ENCODE results near the gene KRTAP15-1. TPM values are rescaled to one million over a fixed set of nuclear protein-coding genes. Genes with fewer than 3 reads are reported as not detected.

Gene KRTAP15-1
- total and polyA plus RNA-seq, 2 experiments from 2014 or later = not detected

DNA sequence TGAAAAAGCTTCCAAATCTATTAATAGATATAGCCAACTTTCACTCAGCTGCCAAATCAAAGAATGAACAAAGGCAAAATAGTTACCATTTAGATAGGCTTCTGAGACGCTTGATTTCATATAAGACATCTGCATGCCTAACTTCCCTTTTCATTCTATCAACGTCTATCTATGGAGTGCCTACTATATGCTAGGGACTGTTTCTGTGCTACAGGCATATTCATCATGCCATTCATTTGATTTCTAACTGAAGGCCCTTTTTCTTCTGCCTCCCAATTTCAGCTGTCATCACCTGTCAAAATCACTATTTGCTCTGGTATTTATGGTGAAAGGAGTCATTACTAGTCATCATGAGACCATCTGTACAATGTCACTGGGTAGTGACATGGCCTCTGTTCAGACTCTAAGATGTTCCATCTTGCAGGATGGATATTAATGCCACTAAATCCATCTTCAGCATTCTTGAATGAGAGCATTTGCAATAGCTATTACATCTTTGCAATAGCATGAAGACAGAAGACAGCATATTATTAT is 48.5 kb upstream of the KRTAP15-1 start (continued):
- no peak for TF ChIP-seq ZNF114 (CRISPR knock-in tag; IDR thresholded peaks at IDR 0.05)
- TF ChIP-seq JUNB (IDR thresholded peaks at IDR 0.05; ENCODE audit: unreplicated experiment) = no peak

DNA sequence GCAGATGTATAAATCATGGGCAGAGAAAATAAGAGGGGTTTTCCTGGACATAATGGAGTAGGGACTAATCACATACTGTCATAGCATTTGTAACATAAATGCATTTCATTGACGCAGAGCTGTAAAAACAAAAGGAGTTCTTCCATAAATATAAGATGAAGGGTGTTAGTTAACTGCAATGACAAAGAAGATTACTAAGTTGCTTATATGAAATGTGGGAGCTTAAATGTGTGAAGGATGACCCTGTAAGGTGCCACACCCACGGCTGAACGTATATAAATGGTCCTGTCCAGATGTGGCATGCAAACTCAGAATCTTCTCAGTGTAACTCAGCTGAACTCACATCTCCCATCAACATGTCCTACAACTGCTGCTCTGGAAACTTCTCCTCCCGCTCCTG is 44.3 kb upstream of the KRTAP15-1 start, which contains the start of gene KRTAP13-1:
TSS of gene KRTAP13-1 (plus strand) at position 301 of the 400 bp plus-strand sequence. CDS start at position 357, 56 bp downstream.
- H3K4me3 Mint-ChIP-seq = no peak within 1 kb of the TSS
- Histone ChIP-seq H3K27me3 (ENCODE audit: insufficient read depth) (no peaks in the 10 kb centered on the region), H3K36me3 (ENCODE audit: insufficient read depth) (no peaks in the 10 kb centered on the region), H4K20me1 (replicated peaks; ENCODE audit: insufficient read depth) (no peaks in the 10 kb centered on the region), H3K4me2 (no peak within 1 kb of the TSS), H3K4me1 (ENCODE audit: insufficient read depth) (no peaks in the 10 kb centered on the region), H3K4me3 (no peak within 1 kb of the TSS), H3K9me2 (ENCODE audit: insufficient read depth) (no peaks in the 10 kb centered on the region), H2AFZ (no peak within 1 kb of the TSS), H3K27ac (ENCODE audit: low read depth) (no peak within 1 kb of the TSS), H3K79me2 (replicated peaks; ENCODE audit: insufficient read depth) (no peaks in the 10 kb centered on the region), H3F3A (replicated peaks; ENCODE audit: low read depth) (no peaks in the 10 kb centered on the region)
- H3K27me3 Mint-ChIP-seq (ENCODE audit: insufficient read depth, low read depth, poor library complexity) = peaks cover 2% of the 10 kb centered on the region
- H3K36me3 Mint-ChIP-seq (ENCODE audit: low read depth) = no peaks in the 10 kb centered on the region
- peak within 1 kb of the TSS; percentile 46; the same call in 1 of the 2 replicates for H3K27ac Mint-ChIP-seq
- DNase-seq (ENCODE audit: low spot score) (no peak), ATAC-seq (no peak)
- no peaks in the 10 kb centered on the region for H3K4me1 Mint-ChIP-seq
- peaks cover 4% of the 10 kb centered on the region; the same call in 2 of the 3 replicates for H3K9me3 Mint-ChIP-seq
- TF ChIP-seq, protein P1, sequence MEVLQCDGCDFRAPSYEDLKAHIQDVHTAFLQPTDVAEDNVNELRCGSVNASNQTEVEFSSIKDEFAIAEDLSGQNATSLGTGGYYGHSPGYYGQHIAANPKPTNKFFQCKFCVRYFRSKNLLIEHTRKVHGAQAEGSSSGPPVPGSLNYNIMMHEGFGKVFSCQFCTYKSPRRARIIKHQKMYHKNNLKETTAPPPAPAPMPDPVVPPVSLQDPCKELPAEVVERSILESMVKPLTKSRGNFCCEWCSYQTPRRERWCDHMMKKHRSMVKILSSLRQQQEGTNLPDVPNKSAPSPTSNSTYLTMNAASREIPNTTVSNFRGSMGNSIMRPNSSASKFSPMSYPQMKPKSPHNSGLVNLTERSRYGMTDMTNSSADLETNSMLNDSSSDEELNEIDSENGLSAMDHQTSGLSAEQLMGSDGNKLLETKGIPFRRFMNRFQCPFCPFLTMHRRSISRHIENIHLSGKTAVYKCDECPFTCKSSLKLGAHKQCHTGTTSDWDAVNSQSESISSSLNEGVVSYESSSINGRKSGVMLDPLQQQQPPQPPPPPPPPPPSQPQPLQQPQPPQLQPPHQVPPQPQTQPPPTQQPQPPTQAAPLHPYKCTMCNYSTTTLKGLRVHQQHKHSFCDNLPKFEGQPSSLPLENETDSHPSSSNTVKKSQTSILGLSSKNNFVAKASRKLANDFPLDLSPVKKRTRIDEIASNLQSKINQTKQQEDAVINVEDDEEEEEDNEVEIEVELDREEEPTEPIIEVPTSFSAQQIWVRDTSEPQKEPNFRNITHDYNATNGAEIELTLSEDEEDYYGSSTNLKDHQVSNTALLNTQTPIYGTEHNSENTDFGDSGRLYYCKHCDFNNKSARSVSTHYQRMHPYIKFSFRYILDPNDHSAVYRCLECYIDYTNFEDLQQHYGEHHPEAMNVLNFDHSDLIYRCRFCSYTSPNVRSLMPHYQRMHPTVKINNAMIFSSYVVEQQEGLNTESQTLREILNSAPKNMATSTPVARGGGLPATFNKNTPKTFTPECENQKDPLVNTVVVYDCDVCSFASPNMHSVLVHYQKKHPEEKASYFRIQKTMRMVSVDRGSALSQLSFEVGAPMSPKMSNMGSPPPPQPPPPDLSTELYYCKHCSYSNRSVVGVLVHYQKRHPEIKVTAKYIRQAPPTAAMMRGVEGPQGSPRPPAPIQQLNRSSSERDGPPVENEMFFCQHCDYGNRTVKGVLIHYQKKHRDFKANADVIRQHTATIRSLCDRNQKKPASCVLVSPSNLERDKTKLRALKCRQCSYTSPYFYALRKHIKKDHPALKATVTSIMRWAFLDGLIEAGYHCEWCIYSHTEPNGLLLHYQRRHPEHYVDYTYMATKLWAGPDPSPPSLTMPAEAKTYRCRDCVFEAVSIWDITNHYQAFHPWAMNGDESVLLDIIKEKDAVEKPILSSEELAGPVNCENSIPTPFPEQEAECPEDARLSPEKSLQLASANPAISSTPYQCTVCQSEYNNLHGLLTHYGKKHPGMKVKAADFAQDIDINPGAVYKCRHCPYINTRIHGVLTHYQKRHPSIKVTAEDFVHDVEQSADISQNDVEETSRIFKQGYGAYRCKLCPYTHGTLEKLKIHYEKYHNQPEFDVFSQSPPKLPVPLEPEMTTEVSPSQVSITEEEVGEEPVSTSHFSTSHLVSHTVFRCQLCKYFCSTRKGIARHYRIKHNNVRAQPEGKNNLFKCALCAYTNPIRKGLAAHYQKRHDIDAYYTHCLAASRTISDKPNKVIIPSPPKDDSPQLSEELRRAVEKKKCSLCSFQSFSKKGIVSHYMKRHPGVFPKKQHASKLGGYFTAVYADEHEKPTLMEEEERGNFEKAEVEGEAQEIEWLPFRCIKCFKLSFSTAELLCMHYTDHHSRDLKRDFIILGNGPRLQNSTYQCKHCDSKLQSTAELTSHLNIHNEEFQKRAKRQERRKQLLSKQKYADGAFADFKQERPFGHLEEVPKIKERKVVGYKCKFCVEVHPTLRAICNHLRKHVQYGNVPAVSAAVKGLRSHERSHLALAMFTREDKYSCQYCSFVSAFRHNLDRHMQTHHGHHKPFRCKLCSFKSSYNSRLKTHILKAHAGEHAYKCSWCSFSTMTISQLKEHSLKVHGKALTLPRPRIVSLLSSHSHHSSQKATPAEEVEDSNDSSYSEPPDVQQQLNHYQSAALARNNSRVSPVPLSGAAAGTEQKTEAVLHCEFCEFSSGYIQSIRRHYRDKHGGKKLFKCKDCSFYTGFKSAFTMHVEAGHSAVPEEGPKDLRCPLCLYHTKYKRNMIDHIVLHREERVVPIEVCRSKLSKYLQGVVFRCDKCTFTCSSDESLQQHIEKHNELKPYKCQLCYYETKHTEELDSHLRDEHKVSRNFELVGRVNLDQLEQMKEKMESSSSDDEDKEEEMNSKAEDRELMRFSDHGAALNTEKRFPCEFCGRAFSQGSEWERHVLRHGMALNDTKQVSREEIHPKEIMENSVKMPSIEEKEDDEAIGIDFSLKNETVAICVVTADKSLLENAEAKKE (CRISPR knock-in tag; IDR thresholded peaks at IDR 0.05) = no peak
- TF ChIP-seq NANOG (IDR thresholded peaks at IDR 0.05; ENCODE audit: borderline replicate concordance) (no peak), EZH2 (IDR thresholded peaks at IDR 0.05; ENCODE audit: low read depth, unreplicated experiment) (no peak), ZNF331 (CRISPR knock-in tag; IDR thresholded peaks at IDR 0.05; ENCODE audit: low read depth) (no peak), ZNF114 (CRISPR knock-in tag; IDR thresholded peaks at IDR 0.05) (no peak), CREB1 (CRISPR knock-in tag; IDR thresholded peaks at IDR 0.05; ENCODE audit: low read depth) (no peak), POLR2AphosphoS5 (IDR thresholded peaks at IDR 0.05; ENCODE audit: low read depth) (no peak), JUNB (IDR thresholded peaks at IDR 0.05; ENCODE audit: unreplicated experiment) (no peak), EZH2phosphoT487 (IDR thresholded peaks at IDR 0.05; ENCODE audit: unreplicated experiment) (no peak), STAT1 (IDR thresholded peaks at IDR 0.05; ENCODE audit: unreplicated experiment) (no peak)
- TF ChIP-seq, protein P2, sequence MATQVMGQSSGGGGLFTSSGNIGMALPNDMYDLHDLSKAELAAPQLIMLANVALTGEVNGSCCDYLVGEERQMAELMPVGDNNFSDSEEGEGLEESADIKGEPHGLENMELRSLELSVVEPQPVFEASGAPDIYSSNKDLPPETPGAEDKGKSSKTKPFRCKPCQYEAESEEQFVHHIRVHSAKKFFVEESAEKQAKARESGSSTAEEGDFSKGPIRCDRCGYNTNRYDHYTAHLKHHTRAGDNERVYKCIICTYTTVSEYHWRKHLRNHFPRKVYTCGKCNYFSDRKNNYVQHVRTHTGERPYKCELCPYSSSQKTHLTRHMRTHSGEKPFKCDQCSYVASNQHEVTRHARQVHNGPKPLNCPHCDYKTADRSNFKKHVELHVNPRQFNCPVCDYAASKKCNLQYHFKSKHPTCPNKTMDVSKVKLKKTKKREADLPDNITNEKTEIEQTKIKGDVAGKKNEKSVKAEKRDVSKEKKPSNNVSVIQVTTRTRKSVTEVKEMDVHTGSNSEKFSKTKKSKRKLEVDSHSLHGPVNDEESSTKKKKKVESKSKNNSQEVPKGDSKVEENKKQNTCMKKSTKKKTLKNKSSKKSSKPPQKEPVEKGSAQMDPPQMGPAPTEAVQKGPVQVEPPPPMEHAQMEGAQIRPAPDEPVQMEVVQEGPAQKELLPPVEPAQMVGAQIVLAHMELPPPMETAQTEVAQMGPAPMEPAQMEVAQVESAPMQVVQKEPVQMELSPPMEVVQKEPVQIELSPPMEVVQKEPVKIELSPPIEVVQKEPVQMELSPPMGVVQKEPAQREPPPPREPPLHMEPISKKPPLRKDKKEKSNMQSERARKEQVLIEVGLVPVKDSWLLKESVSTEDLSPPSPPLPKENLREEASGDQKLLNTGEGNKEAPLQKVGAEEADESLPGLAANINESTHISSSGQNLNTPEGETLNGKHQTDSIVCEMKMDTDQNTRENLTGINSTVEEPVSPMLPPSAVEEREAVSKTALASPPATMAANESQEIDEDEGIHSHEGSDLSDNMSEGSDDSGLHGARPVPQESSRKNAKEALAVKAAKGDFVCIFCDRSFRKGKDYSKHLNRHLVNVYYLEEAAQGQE (IDR thresholded peaks at IDR 0.05; ENCODE audit: unreplicated experiment) = no peak
- TF ChIP-seq, protein P3, sequence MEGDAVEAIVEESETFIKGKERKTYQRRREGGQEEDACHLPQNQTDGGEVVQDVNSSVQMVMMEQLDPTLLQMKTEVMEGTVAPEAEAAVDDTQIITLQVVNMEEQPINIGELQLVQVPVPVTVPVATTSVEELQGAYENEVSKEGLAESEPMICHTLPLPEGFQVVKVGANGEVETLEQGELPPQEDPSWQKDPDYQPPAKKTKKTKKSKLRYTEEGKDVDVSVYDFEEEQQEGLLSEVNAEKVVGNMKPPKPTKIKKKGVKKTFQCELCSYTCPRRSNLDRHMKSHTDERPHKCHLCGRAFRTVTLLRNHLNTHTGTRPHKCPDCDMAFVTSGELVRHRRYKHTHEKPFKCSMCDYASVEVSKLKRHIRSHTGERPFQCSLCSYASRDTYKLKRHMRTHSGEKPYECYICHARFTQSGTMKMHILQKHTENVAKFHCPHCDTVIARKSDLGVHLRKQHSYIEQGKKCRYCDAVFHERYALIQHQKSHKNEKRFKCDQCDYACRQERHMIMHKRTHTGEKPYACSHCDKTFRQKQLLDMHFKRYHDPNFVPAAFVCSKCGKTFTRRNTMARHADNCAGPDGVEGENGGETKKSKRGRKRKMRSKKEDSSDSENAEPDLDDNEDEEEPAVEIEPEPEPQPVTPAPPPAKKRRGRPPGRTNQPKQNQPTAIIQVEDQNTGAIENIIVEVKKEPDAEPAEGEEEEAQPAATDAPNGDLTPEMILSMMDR (conservative IDR thresholded peaks at IDR 0.05; ENCODE audit: low read depth in 2 of 2) = no peak
- TF ChIP-seq, protein P4, sequence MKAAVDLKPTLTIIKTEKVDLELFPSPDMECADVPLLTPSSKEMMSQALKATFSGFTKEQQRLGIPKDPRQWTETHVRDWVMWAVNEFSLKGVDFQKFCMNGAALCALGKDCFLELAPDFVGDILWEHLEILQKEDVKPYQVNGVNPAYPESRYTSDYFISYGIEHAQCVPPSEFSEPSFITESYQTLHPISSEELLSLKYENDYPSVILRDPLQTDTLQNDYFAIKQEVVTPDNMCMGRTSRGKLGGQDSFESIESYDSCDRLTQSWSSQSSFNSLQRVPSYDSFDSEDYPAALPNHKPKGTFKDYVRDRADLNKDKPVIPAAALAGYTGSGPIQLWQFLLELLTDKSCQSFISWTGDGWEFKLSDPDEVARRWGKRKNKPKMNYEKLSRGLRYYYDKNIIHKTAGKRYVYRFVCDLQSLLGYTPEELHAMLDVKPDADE (IDR thresholded peaks at IDR 0.05) = no peak
